Ishikawa (cell line): ENCODE results near the gene TNFRSF1B.

ENCODE experiments used
- CEBPB ChIP-seq: IDR thresholded peaks from 2 replicates; pipeline ENCODE4 v1.6.1; 2012
- CREB1 ChIP-seq: IDR thresholded peaks from 2 replicates; pipeline ENCODE4 v1.6.1; 2012; ENCODE audit warnings: low read depth
- EGR1 ChIP-seq: IDR thresholded peaks from 2 replicates; pipeline ENCODE4 v1.6.1; 2012
- EP300 ChIP-seq: IDR thresholded peaks from 2 replicates; pipeline ENCODE4 v1.6.1; 2012; ENCODE audit warnings: borderline replicate concordance
- FOXM1 ChIP-seq: IDR thresholded peaks from 2 replicates; pipeline ENCODE4 v1.6.1; 2012; ENCODE audit warnings: low read depth, borderline replicate concordance
- MAX ChIP-seq: IDR thresholded peaks from 2 replicates; pipeline ENCODE4 v1.6.1; 2012
- NFIC ChIP-seq: IDR thresholded peaks from 2 replicates; pipeline ENCODE4 v1.6.1; 2012
- RAD21 ChIP-seq: IDR thresholded peaks from 2 replicates; pipeline ENCODE4 v1.6.1; 2012; ENCODE audit warnings: low read depth
- REST ChIP-seq: IDR thresholded peaks from 2 replicates; pipeline ENCODE4 v1.6.1; 2012; ENCODE audit warnings: low read depth, mild to moderate bottlenecking
- TAF1 ChIP-seq: IDR thresholded peaks from 2 replicates; pipeline ENCODE4 v1.6.1; 2012; ENCODE audit warnings: low read depth, mild to moderate bottlenecking
- TCF12 ChIP-seq: IDR thresholded peaks from 2 replicates; pipeline ENCODE4 v1.6.1; 2012; ENCODE audit warnings: low read depth
- TEAD4 ChIP-seq: IDR thresholded peaks from 2 replicates; pipeline ENCODE4 v1.6.1; 2012
- USF1 ChIP-seq: IDR thresholded peaks from 2 replicates; pipeline ENCODE4 v1.6.1; 2012
- YY1 ChIP-seq: IDR thresholded peaks from 2 replicates; pipeline ENCODE4 v1.6.1; 2012; ENCODE audit warnings: low read depth
- ZBTB7A ChIP-seq: IDR thresholded peaks from 2 replicates; pipeline ENCODE4 v1.6.1; 2012; ENCODE audit warnings: low read depth

The TNFRSF1B gene

GRCh38 chr1:12169442-12170135 lies 2.8 kb downstream of the TNFRSF1B start:
- TF ChIP-seq USF1 (no peak), ZBTB7A (no peak), MAX (no peak), FOXM1 (no peak), REST (no peak), EGR1 (no peak), NFIC (no peak), RAD21 (no peak), YY1 (no peak), TAF1 (no peak), CEBPB (no peak), CREB1 (no peak)

- TF ChIP-seq EP300 (no peak), CREB1 (no peak), NFIC (no peak), YY1 (no peak), ZBTB7A (no peak), MAX (no peak), TAF1 (no peak), EGR1 (no peak), USF1 (no peak), RAD21 (no peak), TEAD4 (no peak), FOXM1 (no peak), CEBPB (no peak), TCF12 (no peak), REST (no peak)
Measured at GRCh38 chr1:12170263-12170671, 3.5 kb downstream of the TNFRSF1B start.

- no peak for TF ChIP-seq FOXM1
- no peak for TF ChIP-seq EP300
- TF ChIP-seq EGR1: no peak
- no peak for TF ChIP-seq TAF1
- no peak for TF ChIP-seq YY1
- no peak for TF ChIP-seq TCF12
- TF ChIP-seq NFIC: no peak
- no peak for TF ChIP-seq CEBPB
- no peak for TF ChIP-seq MAX
- no peak for TF ChIP-seq RAD21
- no peak for TF ChIP-seq ZBTB7A
- TF ChIP-seq REST: no peak
- TF ChIP-seq TEAD4: no peak
- no peak for TF ChIP-seq CREB1
- no peak for TF ChIP-seq USF1
Measured at GRCh38 chr1:12171206-12172041, 4.6 kb downstream of the TNFRSF1B start.
